Testis (tissue), 3 donors: ENCODE results near the gene C2CD4A. TPM values are rescaled to one million over a fixed set of nuclear protein-coding genes. Genes with fewer than 3 reads are reported as not detected.

Experiments used
- DNase-seq: peaks from one replicate; pipeline ENCODE4 v3.0.0-alpha.2; 2019
- H3K27ac ChIP-seq, 2 donors: fragments of 200-600 bp; sonication (generic); one replicate each; pipeline ENCODE4 v1.5.1; 2019
- H3K27me3 ChIP-seq: fragments of 200-600 bp; sonication (generic); one replicate; pipeline ENCODE4 v1.5.1; 2019
- H3K36me3 ChIP-seq: fragments of 200-600 bp; sonication (generic); one replicate; pipeline ENCODE4 v1.5.1; 2017; ENCODE audit warnings: low read depth; ENCODE audit errors: missing control alignments
- H3K4me1 ChIP-seq: fragments of 200-600 bp; sonication (generic); one replicate; pipeline ENCODE4 v1.5.1; 2019
- H3K4me3 ChIP-seq, 2 donors: fragments of 200-600 bp; sonication (generic); one replicate each; pipeline ENCODE4 v1.5.1; 2017 to 2019
- H3K9me3 ChIP-seq: fragments of 200-600 bp; sonication (generic); one replicate; pipeline ENCODE4 v1.5.1; 2017
- POLR2A ChIP-seq: fragments of 450-650 bp; IDR thresholded peaks from one replicate; pipeline ENCODE4 v1.6.1; 2017; ENCODE audit warnings: antibody characterized with exemption, mild to moderate bottlenecking, moderate library complexity
- WGBS, 2 donors: methylation state at CpG; one replicate each; pipeline ENCODE4 v1.1.5; 2018; 5-methylcytosine and 5-hydroxymethylcytosine counted together
- intact Hi-C: fragments of 100-400 bp; cut with DNase I; formaldehyde crosslinking; loops from one replicate; pipeline ENCODE4 v1.15.1; 2023; ENCODE audit warnings: low total_unique reads
- polyA plus RNA-seq: library from polyadenylated mRNA; stranded (reverse); fragments of 350-450 nt; fragmentation: Illumina TruSeq; extraction: RNeasy Lipid Tissue Mini Kit (QIAGEN cat#74804); gene quantifications from one replicate; pipeline ENCODE4 v1.2.3, GENCODE V29; 2014; ENCODE audit warnings: low read depth, low replicate concordance; ENCODE audit not compliant: insufficient read depth
- total RNA-seq, 2 donors: library from RNA; depleted of rRNA; stranded (reverse); fragments of >200 nt; gene quantifications; one replicate each; pipeline ENCODE4 v1.2.3, GENCODE V29; 2016
- TF ChIP-seq, protein P1 (sequence below), 3 experiments: fragments of 450-650 bp in 2 of 3; fragments of 200-600 bp in 1 of 3; sonication (generic) in 1 of 3; IDR thresholded peaks; one replicate each; pipeline ENCODE4 v1.5.1; 2016 to 2019; ENCODE audit warnings: antibody characterized with exemption in 3 of 3, mild to moderate bottlenecking in 2 of 3, moderate library complexity in 1 of 3

Gene C2CD4A
- total and polyA plus RNA-seq, 3 donors from 2014 or later, result 0.08 to 0.39 (median 0.12) TPM

DNA sequence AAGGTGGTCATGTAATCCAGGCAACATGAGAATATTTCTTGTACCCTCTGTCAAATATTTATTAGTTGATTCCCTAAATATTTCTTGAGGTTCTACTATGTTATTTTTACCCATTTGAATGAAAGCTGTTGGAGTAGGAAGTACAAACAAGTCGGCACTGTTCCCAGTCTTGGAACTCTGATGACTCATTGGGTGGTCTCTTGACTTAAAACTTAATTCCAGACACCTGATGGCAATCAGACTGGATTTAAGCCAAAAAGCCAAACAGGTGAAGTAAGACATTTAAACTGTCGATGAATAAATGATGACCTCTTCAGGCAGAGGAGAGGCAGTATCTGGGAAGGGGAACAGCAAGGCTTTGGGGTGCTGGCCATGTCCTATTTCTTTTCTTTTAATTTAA lies 22.8 kb downstream of the C2CD4A start:
- no peak overlapping the region for H3K4me3 ChIP-seq
- no peaks in the 10 kb centered on the region for H3K9me3 ChIP-seq
- H3K27ac ChIP-seq, result no peak overlapping the region
- H3K36me3 ChIP-seq, result no peaks in the 10 kb centered on the region
- no peaks in the 10 kb centered on the region for H3K27me3 ChIP-seq
- H3K4me1 ChIP-seq, result no peaks in the 10 kb centered on the region
- DNase-seq, result no peak
- TF ChIP-seq POLR2A, result no peak
- TF ChIP-seq, protein P1, sequence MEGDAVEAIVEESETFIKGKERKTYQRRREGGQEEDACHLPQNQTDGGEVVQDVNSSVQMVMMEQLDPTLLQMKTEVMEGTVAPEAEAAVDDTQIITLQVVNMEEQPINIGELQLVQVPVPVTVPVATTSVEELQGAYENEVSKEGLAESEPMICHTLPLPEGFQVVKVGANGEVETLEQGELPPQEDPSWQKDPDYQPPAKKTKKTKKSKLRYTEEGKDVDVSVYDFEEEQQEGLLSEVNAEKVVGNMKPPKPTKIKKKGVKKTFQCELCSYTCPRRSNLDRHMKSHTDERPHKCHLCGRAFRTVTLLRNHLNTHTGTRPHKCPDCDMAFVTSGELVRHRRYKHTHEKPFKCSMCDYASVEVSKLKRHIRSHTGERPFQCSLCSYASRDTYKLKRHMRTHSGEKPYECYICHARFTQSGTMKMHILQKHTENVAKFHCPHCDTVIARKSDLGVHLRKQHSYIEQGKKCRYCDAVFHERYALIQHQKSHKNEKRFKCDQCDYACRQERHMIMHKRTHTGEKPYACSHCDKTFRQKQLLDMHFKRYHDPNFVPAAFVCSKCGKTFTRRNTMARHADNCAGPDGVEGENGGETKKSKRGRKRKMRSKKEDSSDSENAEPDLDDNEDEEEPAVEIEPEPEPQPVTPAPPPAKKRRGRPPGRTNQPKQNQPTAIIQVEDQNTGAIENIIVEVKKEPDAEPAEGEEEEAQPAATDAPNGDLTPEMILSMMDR (IDR thresholded peaks at IDR 0.05), result no peak
- intact Hi-C loops, result no loop called here
- 76 to 88% methylated on average over 2 of the region's 2 CpGs for WGBS, 2 donors

DNA sequence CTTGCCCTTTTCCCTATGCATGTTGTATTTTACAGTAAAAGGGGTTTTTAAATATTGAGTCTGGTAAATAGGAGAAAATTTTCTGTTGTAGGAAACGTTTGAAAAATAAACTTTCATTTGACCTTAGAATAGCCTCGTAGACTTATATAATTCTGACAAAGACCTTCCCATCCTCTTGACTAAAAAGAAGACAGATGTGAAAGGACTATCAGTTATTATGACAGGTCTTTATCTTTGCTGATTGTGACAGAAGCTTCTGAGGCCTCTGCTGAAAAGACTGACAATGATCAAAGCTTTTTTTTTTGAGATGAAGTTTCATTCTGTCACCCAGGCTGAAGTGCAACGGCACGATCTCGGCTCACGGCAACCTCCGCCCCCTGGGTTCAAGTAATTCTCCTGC lies 24.2 kb downstream of the C2CD4A start:
- TF ChIP-seq, protein P1 (IDR thresholded peaks at IDR 0.05), result no peak
- TF ChIP-seq POLR2A, result no peak
- DNase-seq, result no peak
- Histone ChIP-seq H3K36me3 (no peaks in the 10 kb centered on the region), H3K27me3 (no peaks in the 10 kb centered on the region), H3K9me3 (no peaks in the 10 kb centered on the region), H3K27ac (no peak overlapping the region), H3K4me1 (no peaks in the 10 kb centered on the region), H3K4me3 (no peak overlapping the region)
- intact Hi-C loops, result no loop called here
- 84 to 88% methylated on average over 7 of the region's 7 CpGs for WGBS, 2 donors

DNA sequence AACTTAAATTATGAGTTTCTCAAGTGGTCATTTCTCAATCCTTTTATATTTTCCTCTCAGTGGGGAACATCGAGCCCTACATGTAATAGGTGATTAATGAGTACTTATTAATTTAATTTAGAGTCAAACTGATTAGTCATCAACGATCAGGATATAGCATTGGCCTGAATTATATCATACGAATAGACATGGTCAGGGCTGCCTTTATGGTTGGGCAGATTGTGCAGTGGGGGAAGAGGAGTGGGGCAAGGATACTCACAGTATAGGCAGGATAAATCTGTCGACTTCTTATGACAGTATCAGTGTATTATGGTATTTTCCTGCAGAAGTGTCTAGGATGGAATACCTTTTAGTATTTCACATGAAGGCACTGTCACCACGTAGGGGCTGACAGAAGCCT lies 27.0 kb downstream of the C2CD4A start:
- H3K36me3 ChIP-seq, result no peaks in the 10 kb centered on the region
- H3K27ac ChIP-seq, result no peak overlapping the region
- no peak for TF ChIP-seq POLR2A
- TF ChIP-seq, protein P1 (IDR thresholded peaks at IDR 0.05), result no peak
- intact Hi-C loops, result no loop called here
- no peaks in the 10 kb centered on the region for H3K4me1 ChIP-seq
- no peak overlapping the region for H3K4me3 ChIP-seq
- DNase-seq, result no peak
- no peaks in the 10 kb centered on the region for H3K9me3 ChIP-seq
- H3K27me3 ChIP-seq, result no peaks in the 10 kb centered on the region
- 78 to 79% methylated on average over 5 of the region's 5 CpGs for WGBS, 2 donors

DNA sequence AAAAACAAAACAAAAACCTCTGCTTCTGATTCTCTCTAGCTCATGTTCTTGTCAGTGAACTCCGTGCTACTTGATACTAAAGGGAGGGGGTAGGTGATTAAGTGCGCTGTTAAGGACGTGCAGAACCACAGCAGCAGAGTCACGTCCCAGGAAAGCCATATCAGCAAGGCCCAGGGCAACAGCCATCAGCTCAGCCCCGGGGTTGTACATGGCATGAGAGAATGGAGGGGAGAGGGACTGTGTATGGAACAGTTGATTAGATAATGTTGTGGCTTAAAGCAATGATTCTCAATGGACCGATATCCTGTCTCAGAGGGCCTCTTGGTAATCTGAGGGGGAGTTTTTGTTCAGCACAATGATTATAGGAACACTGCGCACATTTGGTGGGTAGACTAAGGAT lies 27.6 kb downstream of the C2CD4A start:
- H3K27ac ChIP-seq, result no peak overlapping the region
- TF ChIP-seq POLR2A, result no peak
- TF ChIP-seq, protein P1 (IDR thresholded peaks at IDR 0.05), result no peak
- no peaks in the 10 kb centered on the region for H3K4me1 ChIP-seq
- no peaks in the 10 kb centered on the region for H3K27me3 ChIP-seq
- no peaks in the 10 kb centered on the region for H3K9me3 ChIP-seq
- no peaks in the 10 kb centered on the region for H3K36me3 ChIP-seq
- no peak overlapping the region for H3K4me3 ChIP-seq
- 52 to 63% methylated on average over 6 to 7 of the region's 7 CpGs for WGBS, 2 donors
- no peak for DNase-seq
- intact Hi-C loops, result no loop called here

DNA sequence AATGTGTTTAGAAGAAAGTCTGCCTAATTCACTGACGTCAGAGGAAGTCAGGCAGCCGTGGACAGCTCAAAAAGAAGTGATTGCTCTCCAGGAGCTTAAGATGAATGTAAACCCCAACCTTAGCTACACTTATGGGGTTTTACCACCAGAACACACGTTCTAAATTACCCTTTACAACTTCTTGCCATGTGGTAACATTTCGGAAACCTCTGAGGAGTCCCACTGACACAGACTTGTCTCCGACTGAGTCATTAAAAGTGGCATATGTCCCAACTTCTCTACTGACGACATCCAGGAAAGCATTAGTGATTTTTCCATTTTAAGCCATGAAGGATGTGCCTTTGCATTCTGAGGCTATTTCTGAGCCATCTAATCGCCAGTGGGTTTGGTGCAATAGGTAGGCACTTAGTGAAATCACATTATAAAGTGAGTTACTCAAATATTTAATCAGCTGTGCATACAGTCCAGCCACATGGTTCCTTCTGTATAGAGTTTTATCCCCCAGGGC lies 32.4 kb downstream of the C2CD4A start:
- Histone ChIP-seq H3K4me3 (no peak overlapping the region), H3K4me1 (no peaks in the 10 kb centered on the region), H3K9me3 (no peaks in the 10 kb centered on the region), H3K27me3 (no peaks in the 10 kb centered on the region), H3K36me3 (no peaks in the 10 kb centered on the region), H3K27ac (no peak overlapping the region)
- TF ChIP-seq, protein P1 (IDR thresholded peaks at IDR 0.05), result no peak
- no peak for TF ChIP-seq POLR2A
- intact Hi-C loops, result no loop called here
- 46 to 53% methylated on average over 7 of the region's 7 CpGs for WGBS, 2 donors
- DNase-seq, result no peak
